HG03064 (cell line): ENCODE results near the gene MEAK7.

Experiments
- ATAC-seq: cut with Tn5 transposase; IDR thresholded peaks from one replicate; pipeline ENCODE4 v1.9.1; 2021; ENCODE audit warnings: low read depth; ENCODE audit not compliant: unreplicated experiment

The MEAK7 gene

GRCh38 chr16:84476401-84476800 lies 28.1 kb downstream of the MEAK7 start:
- no peak for ATAC-seq

- ATAC-seq = no peak
Measured at GRCh38 chr16:84475643-84476240, 28.7 kb downstream of the MEAK7 start.

- no peak for ATAC-seq
Measured at GRCh38 chr16:84471966-84472365, 32.5 kb downstream of the MEAK7 start.

- ATAC-seq = no peak
Measured at GRCh38 chr16:84471316-84471715, 33.1 kb downstream of the MEAK7 start.

GRCh38 chr16:84467709-84468108 lies 36.8 kb downstream of the MEAK7 start:
- ATAC-seq = no peak

GRCh38 chr16:84467256-84467655 lies 37.2 kb downstream of the MEAK7 start:
- no peak for ATAC-seq

GRCh38 chr16:84466692-84467091 lies 37.8 kb downstream of the MEAK7 start:
- ATAC-seq = no peak

GRCh38 chr16:84465154-84465553 lies 39.3 kb downstream of the MEAK7 start:
- no peak for ATAC-seq

- no peak for ATAC-seq
Measured at GRCh38 chr16:84464116-84464515, 40.3 kb downstream of the MEAK7 start.

- ATAC-seq = no peak
Measured at GRCh38 chr16:84463221-84463620, 41.2 kb downstream of the MEAK7 start.

GRCh38 chr16:84462296-84463210 lies 41.9 kb downstream of the MEAK7 start:
- ATAC-seq = no peak

GRCh38 chr16:84461413-84462295 lies 42.8 kb downstream of the MEAK7 start:
- ATAC-seq = no peak

- ATAC-seq = no peak
Measured at GRCh38 chr16:84461029-84461412, 43.4 kb downstream of the MEAK7 start.

- ATAC-seq = no peak
Measured at GRCh38 chr16:84460406-84461028, 43.9 kb downstream of the MEAK7 start.

GRCh38 chr16:84459941-84460405 lies 44.5 kb downstream of the MEAK7 start:
- no peak for ATAC-seq

- ATAC-seq = no peak
Measured at GRCh38 chr16:84459533-84459894, 44.9 kb downstream of the MEAK7 start.

GRCh38 chr16:84458606-84459532 lies 45.6 kb downstream of the MEAK7 start:
- no peak for ATAC-seq

- ATAC-seq = no peak
Measured at GRCh38 chr16:84455031-84455430, 49.4 kb downstream of the MEAK7 start.
